Endothelial cell (in vitro differentiated cells): ENCODE measurements around the gene CCNF. TPM values are rescaled to one million over a fixed set of nuclear protein-coding genes. Genes with fewer than 3 reads are reported as not detected.
"Not testable (repeated sequence)": the region's sequence is repeated elsewhere in the genome, so short reads cannot be mapped to it uniquely, and the experiment has no call there.

Experiments
- DNase-seq: peaks from one replicate; pipeline ENCODE4 v3.0.0; 2021; ENCODE audit warnings: low spot score
- H3K27ac Mint-ChIP-seq: one replicate; pipeline ENCODE4 v1.8.0; 2021; ENCODE audit warnings: mixed read lengths, inconsistent platforms; ENCODE audit not compliant: unreplicated experiment
- H3K27me3 Mint-ChIP-seq: one replicate; pipeline ENCODE4 v1.8.0; 2021; ENCODE audit warnings: mild to moderate bottlenecking, moderate library complexity, mixed read lengths, inconsistent platforms; ENCODE audit not compliant: unreplicated experiment
- H3K36me3 Mint-ChIP-seq: one replicate; pipeline ENCODE4 v1.8.0; 2021; ENCODE audit warnings: mild to moderate bottlenecking, low read depth, mixed read lengths, inconsistent platforms; ENCODE audit not compliant: unreplicated experiment
- H3K4me1 Mint-ChIP-seq: one replicate; pipeline ENCODE4 v1.8.0; 2021; ENCODE audit warnings: mild to moderate bottlenecking, mixed read lengths, inconsistent platforms; ENCODE audit not compliant: unreplicated experiment
- H3K4me3 Mint-ChIP-seq: one replicate; pipeline ENCODE4 v1.8.0; 2021; ENCODE audit warnings: mild to moderate bottlenecking, mixed read lengths, inconsistent platforms; ENCODE audit not compliant: unreplicated experiment
- H3K9me3 Mint-ChIP-seq: one replicate; pipeline ENCODE4 v1.8.0; 2021; ENCODE audit warnings: mixed read lengths, inconsistent platforms; ENCODE audit not compliant: unreplicated experiment
- total RNA-seq: library from RNA; stranded (reverse); fragmentation: NEBNext Ultra II Directional; extraction: Animal tissue kit (Norgen Biotek cat#: 25700); gene quantifications from one replicate; pipeline ENCODE4 v1.2.1, GENCODE V29; 2021; ENCODE audit not compliant: unreplicated experiment
- TF ChIP-seq, protein P1 (sequence below): fragments of 200-600 bp; sonication (generic); IDR thresholded peaks from one replicate; pipeline ENCODE4 v1.5.0; 2021; ENCODE audit warnings: antibody characterized with exemption; ENCODE audit not compliant: unreplicated experiment

CCNF gene
- total RNA-seq, 1 donor from 2014 or later = 30.2 TPM

GRCh38 chr16:2432801-2433505, 3.7 kb downstream of the CCNF start:
- peaks cover 2% of the 10 kb centered on the region for H3K27me3 Mint-ChIP-seq
- H3K4me1 Mint-ChIP-seq = peaks cover 14% of the 10 kb centered on the region
- TF ChIP-seq, protein P1, sequence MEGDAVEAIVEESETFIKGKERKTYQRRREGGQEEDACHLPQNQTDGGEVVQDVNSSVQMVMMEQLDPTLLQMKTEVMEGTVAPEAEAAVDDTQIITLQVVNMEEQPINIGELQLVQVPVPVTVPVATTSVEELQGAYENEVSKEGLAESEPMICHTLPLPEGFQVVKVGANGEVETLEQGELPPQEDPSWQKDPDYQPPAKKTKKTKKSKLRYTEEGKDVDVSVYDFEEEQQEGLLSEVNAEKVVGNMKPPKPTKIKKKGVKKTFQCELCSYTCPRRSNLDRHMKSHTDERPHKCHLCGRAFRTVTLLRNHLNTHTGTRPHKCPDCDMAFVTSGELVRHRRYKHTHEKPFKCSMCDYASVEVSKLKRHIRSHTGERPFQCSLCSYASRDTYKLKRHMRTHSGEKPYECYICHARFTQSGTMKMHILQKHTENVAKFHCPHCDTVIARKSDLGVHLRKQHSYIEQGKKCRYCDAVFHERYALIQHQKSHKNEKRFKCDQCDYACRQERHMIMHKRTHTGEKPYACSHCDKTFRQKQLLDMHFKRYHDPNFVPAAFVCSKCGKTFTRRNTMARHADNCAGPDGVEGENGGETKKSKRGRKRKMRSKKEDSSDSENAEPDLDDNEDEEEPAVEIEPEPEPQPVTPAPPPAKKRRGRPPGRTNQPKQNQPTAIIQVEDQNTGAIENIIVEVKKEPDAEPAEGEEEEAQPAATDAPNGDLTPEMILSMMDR = no peak
- peaks cover 20% of the 10 kb centered on the region for H3K36me3 Mint-ChIP-seq
- H3K4me3 Mint-ChIP-seq = no peak overlapping the region
- no peak for DNase-seq
- H3K27ac Mint-ChIP-seq = peak overlapping the region; percentile 13
- no peaks in the 10 kb centered on the region for H3K9me3 Mint-ChIP-seq

DNA sequence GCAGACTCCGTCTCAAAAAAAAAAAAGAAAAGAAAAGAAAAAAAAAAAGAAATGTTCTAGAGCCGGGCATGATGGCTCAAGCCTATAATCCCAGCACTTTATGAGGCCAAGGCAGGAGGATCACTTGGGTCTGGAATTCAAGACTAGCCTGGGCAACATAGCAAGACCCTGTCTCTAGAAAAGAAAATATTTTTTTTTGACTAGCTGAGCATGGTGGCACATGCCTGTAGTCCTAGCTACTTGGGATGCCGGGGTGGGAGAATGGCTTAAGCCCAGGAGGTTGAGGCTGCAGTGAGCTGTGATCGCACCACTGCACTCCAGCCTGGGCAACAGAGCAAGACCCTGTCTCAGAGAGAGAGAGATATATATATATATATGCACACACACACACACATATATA, 6.0 kb downstream of the CCNF start:
- peaks cover 17% of the 10 kb centered on the region for H3K4me1 Mint-ChIP-seq
- not testable (repeated sequence) for H3K9me3 Mint-ChIP-seq, H3K27ac Mint-ChIP-seq, H3K27me3 Mint-ChIP-seq, H3K4me3 Mint-ChIP-seq, DNase-seq
- H3K36me3 Mint-ChIP-seq = peaks cover 27% of the 10 kb centered on the region

DNA sequence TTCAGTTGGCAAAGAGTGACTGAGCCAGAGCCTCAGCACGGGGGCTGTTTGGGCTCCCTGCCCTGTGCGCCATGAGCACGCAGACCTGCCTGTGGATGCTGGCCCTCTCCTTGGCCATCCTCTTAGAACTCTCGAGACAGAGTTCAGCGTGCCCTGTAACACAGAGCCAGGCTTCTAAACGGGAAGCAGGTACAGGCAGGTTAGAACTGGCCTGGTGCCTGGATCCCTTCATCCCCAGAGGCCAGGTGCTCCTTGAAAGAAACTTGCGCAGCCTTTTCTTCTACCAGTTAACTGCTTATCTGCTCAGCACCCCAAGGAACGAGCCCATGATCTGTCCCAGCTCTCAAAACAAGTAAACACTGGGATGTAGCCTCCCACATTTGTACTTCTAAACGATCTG, 6.9 kb downstream of the CCNF start:
- H3K36me3 Mint-ChIP-seq = peaks cover 27% of the 10 kb centered on the region
- no peak overlapping the region for H3K4me3 Mint-ChIP-seq
- no peak for DNase-seq
- H3K27me3 Mint-ChIP-seq = no peaks in the 10 kb centered on the region
- no peak overlapping the region for H3K27ac Mint-ChIP-seq
- TF ChIP-seq, protein P1 = no peak
- no peaks in the 10 kb centered on the region for H3K9me3 Mint-ChIP-seq
- H3K4me1 Mint-ChIP-seq = peaks cover 10% of the 10 kb centered on the region

DNA sequence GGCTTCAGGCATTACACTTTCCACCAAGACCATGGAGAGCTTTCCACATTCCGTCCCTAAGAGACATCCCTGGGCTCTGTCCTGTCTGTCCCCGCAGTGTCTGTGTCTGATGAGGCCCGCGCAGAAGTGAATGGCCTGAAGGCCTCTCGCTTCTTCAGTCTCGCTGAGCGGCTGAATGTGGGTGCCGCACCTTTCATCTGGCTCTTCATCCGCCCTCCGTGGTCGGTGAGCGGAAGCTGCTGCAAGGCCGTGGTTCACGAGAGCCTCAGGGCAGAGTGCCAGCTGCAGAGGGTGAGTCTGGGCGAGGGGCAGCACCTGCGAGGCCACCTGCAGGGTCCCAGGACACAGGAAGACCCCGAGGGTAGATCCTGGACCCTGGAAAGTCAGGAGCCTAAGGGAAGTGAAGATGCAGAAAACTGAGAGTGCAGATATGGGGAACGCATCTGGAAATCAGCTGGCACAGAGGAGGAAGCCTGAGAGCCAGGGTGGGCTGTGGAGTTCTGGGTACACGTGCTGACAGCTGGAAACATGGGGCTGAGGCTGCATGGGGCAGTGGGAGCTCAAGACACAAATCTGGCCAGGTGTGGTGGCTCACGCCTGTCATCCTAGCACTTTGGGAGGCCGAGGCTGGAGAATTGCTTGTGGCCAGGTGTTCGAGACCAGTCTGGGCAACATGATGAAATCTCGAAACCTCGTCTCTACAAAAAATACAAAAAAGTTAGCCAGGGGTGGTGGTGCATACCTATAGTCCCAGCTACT, 8.0 kb downstream of the CCNF start:
- DNase-seq = no peak
- Mint-ChIP-seq H3K36me3 (peaks cover 27% of the 10 kb centered on the region), H3K9me3 (no peaks in the 10 kb centered on the region), H3K27ac (no peak overlapping the region), H3K4me1 (peaks cover 10% of the 10 kb centered on the region), H3K27me3 (no peaks in the 10 kb centered on the region), H3K4me3 (no peak overlapping the region)
- TF ChIP-seq, protein P1 = no peak

DNA sequence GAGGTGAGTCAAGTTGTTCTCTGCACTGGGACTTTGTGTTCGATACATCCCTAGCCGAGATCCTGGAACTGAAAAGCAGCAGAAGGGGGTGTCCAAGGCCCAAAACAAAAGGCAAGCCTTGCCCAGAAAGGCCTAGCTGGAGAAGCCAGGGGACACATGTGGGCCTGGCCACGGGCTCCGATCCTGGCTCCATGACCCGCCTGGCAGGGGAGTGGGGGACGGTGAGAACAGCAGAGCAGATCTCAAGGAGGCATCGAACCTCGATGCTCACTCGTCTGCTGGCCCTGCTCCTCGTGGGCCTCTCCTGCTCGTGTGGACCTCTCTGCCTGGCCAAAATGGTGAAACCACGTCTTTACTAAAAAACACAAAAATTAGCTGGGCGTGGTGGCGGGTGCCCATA, 8.9 kb downstream of the CCNF start:
- H3K4me1 Mint-ChIP-seq = peaks cover 10% of the 10 kb centered on the region
- no peaks in the 10 kb centered on the region for H3K9me3 Mint-ChIP-seq
- H3K4me3 Mint-ChIP-seq = no peak overlapping the region
- TF ChIP-seq, protein P1 = no peak
- DNase-seq = no peak
- peaks cover 21% of the 10 kb centered on the region for H3K36me3 Mint-ChIP-seq
- H3K27ac Mint-ChIP-seq = no peak overlapping the region
- no peaks in the 10 kb centered on the region for H3K27me3 Mint-ChIP-seq
